ENCODE data around the gene GNPAT. TPM values are rescaled to one million over a fixed set of nuclear protein-coding genes. Genes with fewer than 3 reads are reported as not detected.

Gene GNPAT
- total and polyA plus RNA-seq, 2 of the 8 experiments (the other 6 are each of a cell fraction or from before 2014, with no cell fraction given): 22.9 to 47.4 TPM

DNA sequence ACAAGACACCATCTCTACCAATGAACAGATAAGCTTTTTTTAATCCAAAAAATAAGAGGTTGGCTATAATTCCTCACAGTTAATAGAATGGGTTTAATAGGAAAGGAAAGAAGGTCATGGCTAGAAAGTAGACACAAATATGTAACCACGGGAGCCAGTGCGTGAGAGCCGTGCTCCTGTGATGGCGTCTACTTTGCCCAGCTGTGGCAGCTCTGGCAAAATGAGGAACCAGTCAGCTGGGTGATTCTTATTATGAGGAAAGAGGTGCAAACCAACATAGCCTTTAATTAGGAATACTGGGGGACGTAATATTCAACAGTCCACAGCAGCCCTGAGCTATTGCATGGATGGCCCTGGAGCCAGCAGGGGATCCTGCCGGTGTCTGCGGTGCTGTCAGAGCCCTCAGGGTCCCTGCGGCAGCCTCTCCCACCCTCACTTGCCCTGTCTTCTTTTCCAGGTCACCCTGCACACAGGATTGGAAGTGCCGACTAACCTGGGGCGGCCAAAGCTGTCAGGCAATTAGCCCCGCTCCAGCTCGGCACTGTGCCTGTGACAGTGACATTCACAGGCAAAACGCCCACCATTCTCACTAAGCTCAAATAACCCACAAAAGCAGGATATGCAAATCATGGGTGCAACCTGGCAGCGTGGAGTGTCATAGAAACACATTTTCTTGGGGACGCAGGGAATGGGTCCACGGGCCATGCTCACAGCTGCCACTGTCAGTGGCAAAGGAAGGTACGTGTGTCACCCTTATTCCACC is 25.9 kb upstream of the GNPAT start:
- FAIRE-seq: no peak
- Histone ChIP-seq H3K79me2 (ENCODE audit: control insufficient read depth in 1 of 2, insufficient read depth in 2 of 2, low read length in 2 of 2) (no peaks in the 10 kb centered on the region), H4K20me1 (replicated peaks in 1 of 2; ENCODE audit: control insufficient read depth in 1 of 2, insufficient read depth in 2 of 2, low read length in 2 of 2) (peaks cover 0 to 9% of the 10 kb centered on the region in 2 experiments), H2AK5ac (ENCODE audit: low read depth, low read length) (no peak overlapping the region), H3K4me3 (ENCODE audit: extremely low read depth in 1 of 4, insufficient read depth in 2 of 4, low read depth in 3 of 4, low read length in 4 of 4) (no peak overlapping the region), H4K5ac (ENCODE audit: insufficient read length, low read depth, low read length) (no peak overlapping the region), H3K27ac (ENCODE audit: low read depth, low read length) (no peak overlapping the region), H3K23me2 (ENCODE audit: low read depth, low read length) (no peaks in the 10 kb centered on the region), H3K4me2 (ENCODE audit: insufficient read depth in 1 of 2, low read depth in 2 of 2, low read length in 2 of 2) (no peak overlapping the region), H3K18ac (ENCODE audit: extremely low read depth, low read length) (no peak overlapping the region), H2BK15ac (ENCODE audit: low read length) (no peak overlapping the region), H4K8ac (ENCODE audit: extremely low read depth, insufficient read depth, low read length) (no peak overlapping the region), H2BK12ac (ENCODE audit: low read depth, low read length) (no peak overlapping the region), H3K4ac (replicated peaks; ENCODE audit: insufficient read length, low read depth, low read length) (no peak overlapping the region), H2BK20ac (ENCODE audit: low read length) (no peak overlapping the region), H3K23ac (ENCODE audit: insufficient read length) (no peak overlapping the region), H2BK120ac (replicated peaks; ENCODE audit: low read depth, low read length) (no peak overlapping the region), H3K56ac (replicated peaks; ENCODE audit: insufficient read length, low read depth, low read length) (no peak overlapping the region), H3K9me3 (ENCODE audit: insufficient read depth in 2 of 2, low read depth in 1 of 2, low read length in 1 of 2) (no peaks in the 10 kb centered on the region), H3K9ac (replicated peaks in 1 of 4; ENCODE audit: extremely low read depth in 1 of 4, low read depth in 3 of 4, low read length in 3 of 4) (no peak overlapping the region), H3K27me3 (replicated peaks in 1 of 4; ENCODE audit: control insufficient read depth in 3 of 4, extremely low read depth in 1 of 4, insufficient read depth in 3 of 4, low read length in 3 of 4) (peaks cover 31 to 53% (median 44%) of the 10 kb centered on the region in 4 experiments), H3K14ac (ENCODE audit: insufficient read length) (no peak overlapping the region), H2BK5ac (ENCODE audit: low read depth, low read length) (no peak overlapping the region), H2AFZ (ENCODE audit: low read length) (no peak overlapping the region), H3K4me1 (replicated peaks in 1 of 4; ENCODE audit: control insufficient read depth in 3 of 4, insufficient read depth in 4 of 4, low read length in 3 of 4) (peaks cover 0 to 7% (median under 1%) of the 10 kb centered on the region in 4 experiments; a peak in 6 of 7 replicates), H4K91ac (replicated peaks; ENCODE audit: insufficient read length, low read length) (no peak overlapping the region), H3K79me1 (ENCODE audit: low read depth, low read length) (no peaks in the 10 kb centered on the region), H3K36me3 (ENCODE audit: control insufficient read depth in 2 of 4, insufficient read depth in 4 of 4, low read length in 3 of 4) (no peaks in the 10 kb centered on the region)
- WGBS, 2 experiments (ENCODE audit: extremely low coverage in 1 of 2, insufficient coverage in 1 of 2, insufficient read length in 1 of 2, insufficient replicate concordance in 2 of 2, low coverage in 1 of 2, low lambda C conversion rate in 2 of 2, missing lambda C conversion rate in 1 of 2): 86% methylated on average over 17 of the region's 17 CpGs; no CpG with 5 or more reads in 1 of the 2 experiments
- no peak for DNase-seq (ENCODE audit: low read depth in 1 of 2, low spot score in 2 of 2)
- POLR2A ChIA-PET (ENCODE audit: partially characterized antibody): interaction anchor here (0.7 kb wide), 1 partner anchor 545 kb away, joined by 3 read pairs; no protein-coding TSS in a partner anchor
- CTCF ChIA-PET (ENCODE audit: partially characterized antibody): interaction anchor here (0.6 to 1.4 kb wide), 8 partner anchors 10 to 417 kb away, joined by 3 to 4 read pairs (median 3); no protein-coding TSS in a partner anchor
- TF ChIP-seq POLR2A (IDR thresholded peaks at IDR 0.05; ENCODE audit: control extremely low read depth in 1 of 2, low read depth in 2 of 2, low read length in 2 of 2): no peak
- no peak for TF ChIP-seq RFX5 (IDR thresholded peaks at IDR 0.05; ENCODE audit: borderline replicate concordance, low read depth, low read length)
- TF ChIP-seq RXRA (IDR thresholded peaks at IDR 0.05; ENCODE audit: insufficient read depth, low read depth, low read length): no peak
- no peak for TF ChIP-seq SP1 (IDR thresholded peaks at IDR 0.05; ENCODE audit: low read depth, low read length)
- TF ChIP-seq EZH2 (IDR thresholded peaks at IDR 0.05; ENCODE audit: low read depth, low read length, severe bottlenecking): no peak
- TF ChIP-seq POLR2AphosphoS5 (IDR thresholded peaks at IDR 0.05; ENCODE audit: low read depth, low read length): no peak
- TF ChIP-seq PHF8 (conservative IDR thresholded peaks at IDR 0.05; ENCODE audit: low read depth, low read length): no peak
- TF ChIP-seq ASH2L (IDR thresholded peaks at IDR 0.05; ENCODE audit: low read length): no peak
- TF ChIP-seq, protein P1, sequence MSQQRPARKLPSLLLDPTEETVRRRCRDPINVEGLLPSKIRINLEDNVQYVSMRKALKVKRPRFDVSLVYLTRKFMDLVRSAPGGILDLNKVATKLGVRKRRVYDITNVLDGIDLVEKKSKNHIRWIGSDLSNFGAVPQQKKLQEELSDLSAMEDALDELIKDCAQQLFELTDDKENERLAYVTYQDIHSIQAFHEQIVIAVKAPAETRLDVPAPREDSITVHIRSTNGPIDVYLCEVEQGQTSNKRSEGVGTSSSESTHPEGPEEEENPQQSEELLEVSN (IDR thresholded peaks at IDR 0.05): no peak
- TF ChIP-seq NRF1 (IDR thresholded peaks at IDR 0.05; ENCODE audit: low read depth, low read length): no peak
